HG03432 (cell line): ENCODE data around the gene LEMD2.

Experiments used
- ATAC-seq: cut with Tn5 transposase; IDR thresholded peaks from one replicate; pipeline ENCODE4 v1.9.1; 2021; ENCODE audit warnings: mild to moderate bottlenecking, moderate library complexity; ENCODE audit not compliant: unreplicated experiment

The LEMD2 gene

GRCh38 chr6:33777398-33778388 lies 11.2 kb downstream of the LEMD2 start:
- ATAC-seq = no peak

GRCh38 chr6:33776764-33777163 lies 12.2 kb downstream of the LEMD2 start:
- ATAC-seq = no peak

- no peak for ATAC-seq
Observed at GRCh38 chr6:33776186-33776585, 12.7 kb downstream of the LEMD2 start.

GRCh38 chr6:33774774-33775173 lies 14.2 kb downstream of the LEMD2 start:
- no peak for ATAC-seq

GRCh38 chr6:33772902-33773472 lies 15.9 kb downstream of the LEMD2 start:
- no peak for ATAC-seq

- ATAC-seq = no peak
Observed at GRCh38 chr6:33772082-33772830, 16.7 kb downstream of the LEMD2 start.

GRCh38 chr6:33771146-33772081 lies 17.5 kb downstream of the LEMD2 start:
- peak; percentile 64 for ATAC-seq

- ATAC-seq = no peak
Observed at GRCh38 chr6:33770833-33771145, 18.1 kb downstream of the LEMD2 start.

GRCh38 chr6:33770124-33770832 lies 18.7 kb downstream of the LEMD2 start:
- no peak for ATAC-seq

GRCh38 chr6:33769248-33769821 lies 19.6 kb downstream of the LEMD2 start:
- ATAC-seq = no peak

- ATAC-seq = no peak
Observed at GRCh38 chr6:33768644-33769120, 20.2 kb downstream of the LEMD2 start.

- ATAC-seq = no peak
Observed at GRCh38 chr6:33766921-33767907, 21.7 kb downstream of the LEMD2 start.

- ATAC-seq = no peak
Observed at GRCh38 chr6:33765368-33765767, 23.6 kb downstream of the LEMD2 start.

GRCh38 chr6:33764036-33764435 lies 24.9 kb downstream of the LEMD2 start:
- no peak for ATAC-seq

GRCh38 chr6:33763483-33763882 lies 25.4 kb downstream of the LEMD2 start:
- no peak for ATAC-seq

GRCh38 chr6:33762713-33763112 lies 26.2 kb downstream of the LEMD2 start:
- no peak for ATAC-seq

- no peak for ATAC-seq
Observed at GRCh38 chr6:33761922-33762629, 26.9 kb downstream of the LEMD2 start.

- no peak for ATAC-seq
Observed at GRCh38 chr6:33761581-33761921, 27.4 kb downstream of the LEMD2 start.
